Bone marrow (tissue), 2 donors: ENCODE measurements around the gene GSTA5.
"Not testable (repeated sequence)": the region's sequence is repeated elsewhere in the genome, so short reads cannot be mapped to it uniquely, and the experiment has no call there.

Experiments
- DNase-seq, 2 donors: peaks; one replicate each; lab custom pipeline; 2025; lab: John Stamatoyannopoulos, UW

GSTA5 gene

GRCh38 chr6:52834481-52834880, 6.1 kb downstream of the GSTA5 start:
- DNase-seq: no peak

- DNase-seq: not testable (repeated sequence)
These were observed 9.7 kb downstream of the GSTA5 start for GRCh38 chr6:52830869-52831268.

GRCh38 chr6:52829046-52829817, 11.4 kb downstream of the GSTA5 start:
- no peak for DNase-seq

GRCh38 chr6:52828621-52829020, 12.0 kb downstream of the GSTA5 start:
- not testable (repeated sequence) for DNase-seq

- not testable (repeated sequence) for DNase-seq
These were observed 13.4 kb downstream of the GSTA5 start for GRCh38 chr6:52827073-52827783.

GRCh38 chr6:52826513-52826912, 14.1 kb downstream of the GSTA5 start:
- DNase-seq: no peak

GRCh38 chr6:52825900-52826459, 14.6 kb downstream of the GSTA5 start:
- DNase-seq: not testable (repeated sequence)

- not testable (repeated sequence) for DNase-seq
These were observed 15.3 kb downstream of the GSTA5 start for GRCh38 chr6:52825270-52825793.

- no peak for DNase-seq
These were observed 18.8 kb downstream of the GSTA5 start for GRCh38 chr6:52821842-52822241.

- DNase-seq: no peak
These were observed 20.4 kb downstream of the GSTA5 start for GRCh38 chr6:52820198-52820597.

- DNase-seq: no peak
These were observed 25.2 kb downstream of the GSTA5 start for GRCh38 chr6:52815167-52816092.

- DNase-seq: not testable (repeated sequence)
These were observed 26.1 kb downstream of the GSTA5 start for GRCh38 chr6:52814545-52814944.

- not testable (repeated sequence) for DNase-seq
These were observed 30.8 kb downstream of the GSTA5 start for GRCh38 chr6:52809777-52810176.

GRCh38 chr6:52808660-52809059, 32.0 kb downstream of the GSTA5 start:
- DNase-seq: no peak

GRCh38 chr6:52803668-52804255, 36.9 kb downstream of the GSTA5 start, which contains the start of gene GSTA1:
TSS of gene GSTA1 (minus strand) at chr6:52803816. CDS start at chr6:52799267, 4,549 bp downstream.
- DNase-seq: not testable (repeated sequence)

- DNase-seq: no peak
These were observed 37.8 kb downstream of the GSTA5 start for GRCh38 chr6:52802806-52803205.

GRCh38 chr6:52801188-52801841, 39.3 kb downstream of the GSTA5 start:
- DNase-seq: no peak

- not testable (repeated sequence) for DNase-seq
These were observed 41.3 kb downstream of the GSTA5 start for GRCh38 chr6:52799272-52799671.

GRCh38 chr6:52794366-52794765, 46.2 kb downstream of the GSTA5 start:
- DNase-seq: not testable (repeated sequence)

GRCh38 chr6:52790861-52791260, 49.8 kb downstream of the GSTA5 start:
- no peak for DNase-seq
